Ectodermal cell (in vitro differentiated cells): ENCODE measurements around the gene GTPBP1. TPM values are rescaled to one million over a fixed set of nuclear protein-coding genes. Genes with fewer than 3 reads are reported as not detected.
A peak's percentile ranks its signal among the peaks of the same experiment; 100 is the strongest.

Experiments
- H3K27ac ChIP-seq: 2 replicates; pipeline ENCODE4 v1.7.0; 2013; ENCODE audit warnings: mild to moderate bottlenecking, low read depth, low read length; ENCODE audit not compliant: insufficient read depth, poor library complexity, severe bottlenecking
- H3K27me3 ChIP-seq: 2 replicates; pipeline ENCODE4 v1.7.0; 2013; ENCODE audit warnings: mild to moderate bottlenecking, low read length; ENCODE audit not compliant: insufficient read depth, control insufficient read depth, poor library complexity, severe bottlenecking
- H3K36me3 ChIP-seq: one replicate; pipeline ENCODE4 v1.7.0; 2013; ENCODE audit warnings: low read length; ENCODE audit not compliant: control insufficient read depth, insufficient read depth
- H3K4me1 ChIP-seq: one replicate; pipeline ENCODE4 v1.7.0; 2013; ENCODE audit warnings: low read length; ENCODE audit not compliant: control insufficient read depth, insufficient read depth
- H3K4me3 ChIP-seq: 2 replicates; pipeline ENCODE4 v1.7.0; 2013; ENCODE audit warnings: low read depth, low read length, control low read depth; ENCODE audit not compliant: insufficient read depth
- H3K9me3 ChIP-seq: 2 replicates; pipeline ENCODE4 v1.7.0; 2013; ENCODE audit warnings: mild to moderate bottlenecking, low read length, moderate library complexity; ENCODE audit not compliant: control insufficient read depth
- WGBS, 2 experiments: methylation state at CpG; one replicate each; pipeline ENCODE4 v1.1.7; 2013; ENCODE audit warnings: missing lambda C conversion rate in 2 of 2; 5-methylcytosine and 5-hydroxymethylcytosine counted together
- polyA plus RNA-seq, 4 experiments: library from polyadenylated mRNA; stranded (reverse); fragments of 50-300 nt; gene quantifications; one replicate each; pipeline ENCODE4 v1.2.3, GENCODE V29; 2013

The GTPBP1 gene
- polyA plus RNA-seq (2013, experiment 1 of 4) = 64.2 TPM
- 70.5 TPM for polyA plus RNA-seq (2013, experiment 2 of 4)
- polyA plus RNA-seq (2013, experiment 3 of 4) = 53.1 TPM
- 60.0 TPM for polyA plus RNA-seq (2013, experiment 4 of 4)

DNA sequence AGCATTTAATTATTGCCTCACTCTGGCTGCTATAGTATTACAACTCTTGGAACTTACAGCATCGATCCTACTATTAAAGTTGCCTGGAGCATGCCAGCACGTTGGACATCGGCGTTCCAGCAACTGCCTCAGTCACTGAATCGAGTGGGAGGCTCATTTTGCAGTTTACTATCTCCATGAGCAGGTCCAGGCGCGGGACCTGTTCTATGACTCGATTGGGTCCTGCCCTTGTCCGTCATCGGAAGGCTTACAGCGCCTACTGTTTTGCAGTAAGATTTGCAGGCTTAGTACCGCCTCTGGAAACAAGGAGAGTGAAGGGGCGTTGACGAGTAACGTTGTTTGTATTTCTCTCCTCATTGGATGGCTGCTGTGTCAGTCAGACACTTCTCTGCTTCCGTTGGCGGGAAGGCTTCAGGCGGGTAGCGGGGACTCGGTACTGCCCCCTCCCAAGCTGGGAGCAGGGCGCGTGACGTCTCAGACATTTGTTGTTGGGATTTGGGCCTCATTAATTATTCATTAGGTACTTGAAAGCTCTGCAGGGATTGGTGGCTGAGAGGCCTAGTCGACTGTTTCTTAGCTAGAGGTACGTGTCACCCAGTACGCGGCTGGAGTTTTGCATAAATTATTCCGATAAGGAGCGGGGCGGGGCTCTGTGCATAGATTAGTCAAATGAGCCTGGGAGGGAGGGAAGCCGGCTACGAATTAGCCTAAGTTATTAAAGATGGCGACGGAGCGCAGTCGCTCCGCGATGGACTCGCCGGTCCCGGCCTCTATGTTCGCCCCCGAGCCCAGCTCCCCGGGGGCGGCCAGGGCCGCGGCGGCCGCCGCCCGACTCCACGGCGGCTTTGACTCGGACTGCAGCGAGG is at the start of gene GTPBP1:
TSS of gene GTPBP1 (plus strand) at position 710 of the 866 bp plus-strand sequence. CDS start at position 722, 12 bp downstream.
- WGBS, 2 experiments = 0% methylated on average over 55 of the region's 55 CpGs
- peaks cover 6% of the 10 kb centered on the region for H3K27me3 ChIP-seq
- peak within 1 kb of the TSS; percentile 93 for H3K4me3 ChIP-seq
- H3K9me3 ChIP-seq = no peaks in the 10 kb centered on the region
- H3K4me1 ChIP-seq = peaks cover 20% of the 10 kb centered on the region
- H3K36me3 ChIP-seq = no peaks in the 10 kb centered on the region
- peak within 1 kb of the TSS; percentile 82 for H3K27ac ChIP-seq

DNA sequence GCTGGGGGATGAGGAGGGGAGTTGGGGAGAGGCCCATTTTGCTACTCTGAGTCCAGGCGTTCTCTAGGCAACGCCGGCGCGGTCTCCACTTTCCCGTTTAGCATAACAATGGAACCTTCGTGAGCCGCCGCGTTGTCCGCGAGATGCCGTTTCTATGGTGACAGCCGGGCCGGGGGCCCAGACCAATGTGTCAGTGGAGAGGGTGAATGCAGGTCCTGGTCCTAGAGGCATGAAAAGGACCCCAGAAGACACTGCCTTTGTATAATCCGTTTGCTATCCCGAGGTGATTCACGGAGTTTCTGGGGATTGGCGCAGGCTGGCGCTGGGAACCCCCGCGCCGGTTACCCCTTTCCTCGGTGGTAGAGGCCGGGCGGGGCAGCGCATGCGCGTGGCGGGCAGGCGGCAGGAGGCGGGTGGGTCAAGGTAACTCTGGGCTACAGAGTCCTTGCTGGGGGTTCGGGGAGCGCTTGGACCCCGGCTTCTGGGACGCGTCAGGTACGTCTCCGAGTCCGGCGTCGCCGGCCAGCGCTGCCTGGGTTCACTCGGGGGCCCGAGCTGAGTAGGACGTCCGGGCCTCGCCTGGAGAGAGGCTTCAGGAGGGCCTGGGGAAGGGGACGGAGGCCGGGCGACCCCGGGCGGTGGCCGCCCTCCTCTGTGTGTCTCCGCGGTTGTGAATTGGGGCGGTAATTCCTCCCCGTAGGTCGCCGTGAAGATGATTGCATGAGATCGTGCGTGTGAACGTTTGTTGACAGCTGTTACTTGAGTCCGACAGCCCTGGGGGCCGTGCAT is 49.3 kb upstream of the GTPBP1 start, which contains the start of the genes CBY1 and FAM227A:
TSS of gene CBY1 (plus strand) at position 383 of the 789 bp plus-strand sequence. CDS start 11,417 bp downstream, outside the sequence.
TSS of gene FAM227A (minus strand) at position 137 of the 789 bp plus-strand sequence. CDS start 6,224 bp downstream, outside the sequence.
- H3K27me3 ChIP-seq = no peaks in the 10 kb centered on the region
- WGBS, 2 experiments = 0 to 1% methylated on average over 66 of the region's 66 CpGs
- peaks cover 4% of the 10 kb centered on the region for H3K4me1 ChIP-seq
- H3K27ac ChIP-seq = peak within 1 kb of the TSS; percentile 92
- H3K4me3 ChIP-seq = peak within 1 kb of the TSS; percentile 64
- no peaks in the 10 kb centered on the region for H3K9me3 ChIP-seq
- no peaks in the 10 kb centered on the region for H3K36me3 ChIP-seq

DNA sequence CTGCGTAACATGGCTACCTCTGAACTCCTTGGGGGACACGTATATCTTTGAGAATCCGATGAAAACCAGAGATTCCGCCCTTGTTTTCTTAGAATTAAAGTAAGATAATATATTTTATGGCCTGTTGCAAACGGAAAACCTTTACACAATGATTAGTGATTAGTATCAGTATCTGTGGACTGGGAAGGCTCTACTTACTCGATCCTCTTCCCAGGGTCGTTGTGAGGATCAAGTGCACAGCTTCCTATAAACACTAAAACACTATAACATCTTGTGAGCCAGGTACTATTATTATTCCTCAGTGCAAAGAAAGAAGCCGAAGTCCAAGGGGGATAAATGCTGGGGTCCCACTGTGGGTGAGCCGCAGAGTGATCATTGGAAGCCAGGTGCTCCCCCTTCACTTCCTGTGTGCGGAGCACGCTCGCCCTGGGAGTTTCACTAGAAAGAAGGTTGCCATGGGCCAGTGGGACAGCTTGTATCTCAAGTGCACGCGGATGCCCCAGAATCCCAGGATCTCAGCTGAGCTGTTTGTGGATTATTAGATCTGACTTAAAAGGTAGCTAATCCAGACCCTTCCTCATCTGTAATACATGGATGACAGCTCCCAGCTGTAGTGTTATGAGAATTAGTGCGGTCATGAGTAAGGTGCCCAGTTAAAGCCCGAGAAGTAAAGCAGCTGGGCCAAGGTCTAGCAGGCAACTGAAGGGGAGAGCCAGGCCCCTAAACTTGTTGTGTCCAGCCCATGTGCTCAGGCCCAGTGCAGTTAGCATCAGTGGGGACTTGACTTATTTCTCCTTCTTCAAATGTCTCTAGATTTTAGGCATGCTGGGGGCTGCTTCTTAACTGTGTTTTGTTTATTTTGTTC is 48.5 kb upstream of the GTPBP1 start:
- 20 to 22% methylated on average over 14 to 16 of the region's 16 CpGs for WGBS, 2 experiments
- no peaks in the 10 kb centered on the region for H3K36me3 ChIP-seq
- H3K27ac ChIP-seq = no peak overlapping the region

DNA sequence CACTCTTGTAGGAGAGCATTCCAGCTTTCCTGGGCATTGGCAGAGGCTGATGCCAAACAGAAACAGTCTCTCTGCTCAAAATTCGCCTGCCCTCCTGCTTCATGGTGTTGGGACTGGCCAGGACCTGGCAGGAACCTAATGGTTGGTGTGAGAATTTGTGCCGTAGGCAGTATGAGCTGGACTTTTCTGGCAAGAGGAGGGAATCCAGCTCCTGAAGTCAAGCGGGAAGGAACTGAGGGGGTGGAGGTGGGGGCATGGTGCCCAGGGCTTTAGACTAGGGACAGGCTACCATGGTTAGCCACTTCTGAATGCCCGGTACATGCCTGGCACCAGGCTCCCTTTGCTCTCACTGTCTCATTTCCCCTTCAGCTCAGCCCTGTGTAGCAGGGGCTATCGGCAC is 30.9 kb upstream of the GTPBP1 start:
- WGBS, 2 experiments = 93% methylated on average over 5 of the region's 5 CpGs
- Histone ChIP-seq H3K36me3 (peaks cover 7% of the 10 kb centered on the region), H3K27ac (no peak overlapping the region), H3K9me3 (no peaks in the 10 kb centered on the region), H3K4me1 (no peaks in the 10 kb centered on the region), H3K4me3 (no peak overlapping the region), H3K27me3 (no peaks in the 10 kb centered on the region)

More for the DNA sequence above, 48.5 kb upstream of the GTPBP1 start:
- H3K4me1 ChIP-seq = peaks cover 4% of the 10 kb centered on the region
- H3K4me3 ChIP-seq = peak overlapping the region; percentile 64
- H3K27me3 ChIP-seq = no peaks in the 10 kb centered on the region
- H3K9me3 ChIP-seq = no peaks in the 10 kb centered on the region

DNA sequence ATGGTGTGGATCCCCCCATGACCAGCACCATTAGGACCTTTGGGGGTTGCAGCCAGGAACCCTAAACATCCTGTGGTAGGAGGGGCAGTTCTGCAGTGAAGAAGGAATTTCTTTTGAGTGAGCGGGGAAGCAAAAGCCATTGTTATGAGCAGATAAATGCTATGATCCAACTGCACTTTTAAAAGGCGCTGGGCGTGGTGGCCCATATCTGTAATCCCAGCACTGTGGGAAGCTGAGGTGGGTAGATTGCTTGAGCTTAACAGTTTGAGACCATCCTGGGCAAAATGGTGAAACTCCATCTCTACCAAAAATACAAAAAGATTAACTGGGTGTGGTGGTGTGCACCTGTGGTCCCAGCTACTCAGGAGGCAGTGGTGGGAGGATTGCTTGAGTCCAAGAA is 29.9 kb upstream of the GTPBP1 start:
- H3K9me3 ChIP-seq = no peaks in the 10 kb centered on the region
- H3K27me3 ChIP-seq = no peaks in the 10 kb centered on the region
- peaks cover 7% of the 10 kb centered on the region for H3K36me3 ChIP-seq
- H3K4me3 ChIP-seq = no peak overlapping the region
- no peaks in the 10 kb centered on the region for H3K4me1 ChIP-seq
- WGBS, 2 experiments = 95 to 96% methylated on average over 3 of the region's 3 CpGs
- H3K27ac ChIP-seq = no peak overlapping the region

DNA sequence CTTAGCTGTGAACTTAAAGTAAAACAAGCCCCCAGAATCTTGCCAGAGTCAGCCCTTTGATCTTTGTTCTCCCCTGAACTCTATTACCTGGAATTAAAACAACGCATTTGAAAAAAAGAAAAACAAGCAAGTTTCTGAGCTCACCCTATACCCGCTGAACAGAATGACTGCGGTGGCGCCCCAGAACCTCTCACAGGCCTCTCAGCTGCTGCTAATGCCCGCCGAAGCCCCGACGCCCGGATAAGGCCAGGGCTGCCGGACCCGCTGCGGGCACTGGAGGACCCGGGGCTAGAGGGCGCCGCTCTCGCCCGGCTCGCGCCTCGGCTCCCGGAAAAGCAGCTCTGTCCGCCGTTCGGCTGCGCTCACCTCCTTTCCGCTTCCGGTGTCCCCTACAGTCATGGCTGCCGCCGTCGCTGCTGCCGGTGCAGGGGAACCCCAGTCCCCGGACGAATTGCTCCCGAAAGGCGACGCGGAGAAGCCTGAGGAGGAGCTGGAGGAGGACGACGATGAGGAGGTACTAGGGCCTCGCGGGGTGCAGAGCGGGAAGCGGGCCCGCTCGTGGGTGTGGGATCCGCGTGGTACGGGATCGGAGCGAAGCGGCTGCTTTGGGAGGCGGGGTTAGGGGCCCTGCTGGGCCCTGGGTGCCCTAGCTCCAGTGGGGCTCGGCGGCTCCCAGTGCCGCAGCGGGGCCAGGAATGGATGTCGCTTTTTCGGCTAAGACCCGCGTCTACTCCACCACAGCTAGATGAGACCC is 24.0 kb upstream of the GTPBP1 start, which contains the start of gene TOMM22:
TSS of gene TOMM22 (plus strand) at position 376 of the 754 bp plus-strand sequence. CDS start at position 398, 22 bp downstream.
- H3K4me1 ChIP-seq = no peaks in the 10 kb centered on the region
- H3K27me3 ChIP-seq = no peaks in the 10 kb centered on the region
- H3K27ac ChIP-seq = no peak within 1 kb of the TSS
- H3K4me3 ChIP-seq = peak within 1 kb of the TSS; percentile 87
- H3K36me3 ChIP-seq = peaks cover 27% of the 10 kb centered on the region
- 1% methylated on average over 60 of the region's 60 CpGs for WGBS, 2 experiments
- H3K9me3 ChIP-seq = no peaks in the 10 kb centered on the region

DNA sequence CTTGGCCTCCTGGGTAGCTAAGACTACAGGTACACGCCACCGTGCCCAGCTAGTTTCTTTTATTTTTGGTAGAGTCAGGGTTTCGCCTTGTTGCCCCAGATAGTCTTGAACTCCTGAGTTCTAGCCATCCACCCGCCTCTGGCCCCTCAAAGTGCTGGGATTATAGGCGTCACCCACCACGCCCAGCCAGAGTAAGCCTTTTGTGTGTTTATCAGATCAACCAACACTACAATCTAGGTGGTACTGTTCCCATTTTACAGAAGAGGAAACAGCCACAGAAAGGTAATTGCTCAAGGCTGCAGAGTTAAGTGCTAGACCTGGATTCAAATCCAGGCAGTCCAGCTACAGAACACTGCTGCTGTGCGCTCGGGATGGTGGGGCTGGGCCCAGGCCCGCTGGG is 20.8 kb upstream of the GTPBP1 start:
- H3K27me3 ChIP-seq = no peaks in the 10 kb centered on the region
- H3K4me1 ChIP-seq = no peaks in the 10 kb centered on the region
- WGBS, 2 experiments = 93 to 95% methylated on average over 9 of the region's 9 CpGs
- H3K36me3 ChIP-seq = peaks cover 38% of the 10 kb centered on the region
- H3K27ac ChIP-seq = no peak overlapping the region
- H3K4me3 ChIP-seq = no peak overlapping the region
- H3K9me3 ChIP-seq = no peaks in the 10 kb centered on the region

DNA sequence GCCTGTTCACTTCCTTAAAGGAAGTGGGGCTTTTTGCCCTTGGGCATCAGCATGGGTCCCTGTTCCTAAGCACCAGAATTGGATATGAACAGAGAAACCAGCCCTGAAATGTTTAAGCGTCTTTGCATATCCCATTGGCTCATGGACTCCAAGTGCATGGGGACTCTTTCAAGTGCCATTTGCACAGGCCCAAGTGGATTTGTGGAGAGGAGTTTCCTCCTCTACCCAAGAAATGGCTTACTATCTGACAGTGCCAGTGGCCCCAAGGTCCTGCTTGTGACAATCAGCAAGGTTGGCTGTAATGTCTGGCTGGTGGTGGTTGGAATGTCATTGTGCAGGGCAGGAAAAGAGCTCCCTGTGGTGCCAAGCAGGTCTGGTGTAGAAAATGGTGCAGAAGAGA is 20.0 kb upstream of the GTPBP1 start:
- Histone ChIP-seq H3K4me1 (no peaks in the 10 kb centered on the region), H3K4me3 (no peak overlapping the region), H3K27me3 (no peaks in the 10 kb centered on the region), H3K9me3 (no peaks in the 10 kb centered on the region), H3K36me3 (peaks cover 38% of the 10 kb centered on the region), H3K27ac (no peak overlapping the region)
- WGBS, 2 experiments = 96 to 97% methylated on average over 1 of the region's 1 CpG

DNA sequence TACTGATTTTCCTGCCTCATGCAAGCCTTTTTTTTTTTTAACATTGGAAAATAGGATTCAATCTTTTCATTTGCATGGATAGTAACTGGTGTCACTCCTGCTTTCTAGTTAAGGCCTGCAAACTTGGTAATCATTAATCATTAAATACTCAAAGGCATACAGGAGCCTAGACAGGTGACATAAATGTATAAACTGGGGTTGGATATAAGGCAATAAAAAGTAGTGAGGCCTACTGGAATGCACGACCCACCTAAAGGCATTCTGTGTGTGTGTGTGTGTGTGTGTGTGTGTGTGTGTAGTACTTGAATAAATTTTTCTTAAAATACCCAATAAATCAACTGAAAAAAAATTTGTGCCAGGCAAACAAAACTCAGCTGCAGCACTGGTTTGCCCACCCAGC is 16.1 kb upstream of the GTPBP1 start:
- Histone ChIP-seq H3K9me3 (no peaks in the 10 kb centered on the region), H3K27me3 (no peaks in the 10 kb centered on the region), H3K36me3 (peaks cover 23% of the 10 kb centered on the region), H3K4me3 (no peak overlapping the region), H3K4me1 (no peaks in the 10 kb centered on the region), H3K27ac (no peak overlapping the region)
- 75 to 100% methylated on average over 1 of the region's 1 CpG for WGBS, 2 experiments
